HepG2 (cell line): ENCODE results near the gene CCDC142. TPM values are rescaled to one million over a fixed set of nuclear protein-coding genes. Genes with fewer than 3 reads are reported as not detected.

Experiments
- CCAR2 ChIP-seq: fragments of 200-400 bp; formaldehyde crosslinking; optimal IDR thresholded peaks from 2 replicates; pipeline ENCODE3; 2018; ENCODE audit warnings: low read depth, mild to moderate bottlenecking, low read length, moderate library complexity
- CHCHD3 ChIP-seq: sonication (generic); formaldehyde crosslinking; IDR thresholded peaks from 2 replicates; pipeline ENCODE4 v1.8.0; 2022; ENCODE audit warnings: mild to moderate bottlenecking, missing genetic modification reagents, moderate library complexity
- HMGXB3 ChIP-seq: sonication (generic); formaldehyde crosslinking; IDR thresholded peaks from 2 replicates; pipeline ENCODE4 v1.4.0; 2020; ENCODE audit warnings: missing genetic modification reagents, borderline replicate concordance
- HNRNPH1 ChIP-seq: fragments of 200-400 bp; formaldehyde crosslinking; optimal IDR thresholded peaks from 2 replicates; pipeline ENCODE3; 2017; ENCODE audit warnings: mild to moderate bottlenecking, low read depth, low read length
- IKZF5 ChIP-seq: IDR thresholded peaks from 2 replicates; pipeline ENCODE4 v1.6.1; 2018; ENCODE audit warnings: missing genetic modification reagents, mild to moderate bottlenecking, missing compliant biosample characterization
- KDM2A ChIP-seq: sonication (generic); formaldehyde crosslinking; IDR thresholded peaks from 2 replicates; pipeline ENCODE4 v1.4.0; 2020; ENCODE audit warnings: low read depth, missing genetic modification reagents, borderline replicate concordance
- KLF13 ChIP-seq: sonication (generic); formaldehyde crosslinking; IDR thresholded peaks from 2 replicates; pipeline ENCODE4 v1.4.0; 2020; ENCODE audit warnings: mild to moderate bottlenecking, missing genetic modification reagents
- MAFG ChIP-seq: sonication (generic); formaldehyde crosslinking; IDR thresholded peaks from 2 replicates; pipeline ENCODE4 v1.5.1; 2020; ENCODE audit warnings: mild to moderate bottlenecking, missing genetic modification reagents
- NCOR1 ChIP-seq: fragments of 200-600 bp; sonication (generic); IDR thresholded peaks from 2 replicates; pipeline ENCODE4 v1.7.0; 2017; ENCODE audit warnings: antibody characterized with exemption, low read length, borderline replicate concordance
- NR2F1 ChIP-seq, 2 experiments: fragments of 450-650 bp in 1 of 2; formaldehyde crosslinking in 1 of 2; IDR thresholded peaks; 2 replicates each; pipeline versions ENCODE4 v1.5.0 to v1.6.1; 2016 to 2020; ENCODE audit warnings: mild to moderate bottlenecking in 1 of 2, missing compliant biosample characterization in 1 of 2, missing genetic modification reagents in 1 of 2, moderate library complexity in 1 of 2
- POGK ChIP-seq: sonication (generic); formaldehyde crosslinking; conservative IDR thresholded peaks from 2 replicates; pipeline ENCODE4 v1.8.0; 2022; ENCODE audit warnings: mild to moderate bottlenecking, moderate library complexity, missing genetic modification reagents
- POLR2AphosphoS5 ChIP-seq: IDR thresholded peaks from 2 replicates; pipeline ENCODE4 v1.6.1; 2012; ENCODE audit warnings: low read depth, low read length
- RARA ChIP-seq: IDR thresholded peaks from 2 replicates; pipeline ENCODE4 v1.6.1; 2016; ENCODE audit warnings: missing genetic modification reagents, missing compliant biosample characterization
- SRSF9 ChIP-seq: fragments of 200-400 bp; formaldehyde crosslinking; IDR thresholded peaks from 2 replicates; pipeline ENCODE4 v1.6.1; 2018; ENCODE audit warnings: borderline replicate concordance, mild to moderate bottlenecking, low read depth, low read length; ENCODE audit not compliant: insufficient read depth, poor library complexity, severe bottlenecking
- TBX3 ChIP-seq: fragments of 450-650 bp; IDR thresholded peaks from 2 replicates; pipeline ENCODE4 v1.6.1; 2017; ENCODE audit warnings: antibody characterized with exemption, mild to moderate bottlenecking, inconsistent platforms, borderline replicate concordance
- XRCC5 ChIP-seq: fragments of 200-400 bp; formaldehyde crosslinking; optimal IDR thresholded peaks from 2 replicates; pipeline ENCODE3; 2017; ENCODE audit warnings: mild to moderate bottlenecking, low read length
- ZBTB3 ChIP-seq: sonication (generic); formaldehyde crosslinking; IDR thresholded peaks from 2 replicates; pipeline ENCODE4 v1.4.0; 2020; ENCODE audit warnings: low read depth, mild to moderate bottlenecking, moderate library complexity, missing genetic modification reagents, borderline replicate concordance
- ZKSCAN5 ChIP-seq: sonication (generic); formaldehyde crosslinking; IDR thresholded peaks from 2 replicates; pipeline ENCODE4 v1.5.1; 2020; ENCODE audit warnings: mild to moderate bottlenecking, missing genetic modification reagents
- ZNF343 ChIP-seq: sonication (generic); formaldehyde crosslinking; IDR thresholded peaks from 2 replicates; pipeline ENCODE4 v1.4.0; 2020; ENCODE audit warnings: mild to moderate bottlenecking, missing genetic modification reagents
- ZNF660 ChIP-seq: sonication (generic); formaldehyde crosslinking; IDR thresholded peaks from 2 replicates; pipeline ENCODE4 v1.5.1; 2020; ENCODE audit warnings: mild to moderate bottlenecking, low read depth, missing genetic modification reagents, borderline replicate concordance
- ZNF766 ChIP-seq: sonication (generic); formaldehyde crosslinking; IDR thresholded peaks from 2 replicates; pipeline ENCODE4 v1.5.0; 2020; ENCODE audit warnings: missing genetic modification reagents, borderline replicate concordance
- ZNF777 ChIP-seq: sonication (generic); formaldehyde crosslinking; IDR thresholded peaks from 2 replicates; pipeline ENCODE4 v1.4.0; 2020; ENCODE audit warnings: missing genetic modification reagents
- polyA plus RNA-seq, 8 experiments: library from polyadenylated mRNA; depleted of rRNA in 3 of 8; stranded (reverse) in 7 of 8; unstranded in 1 of 8; fragments of >200 nt; fragmentation: Illumina TruSeq in 4 of 8; extraction: Trizol in 4 of 8; gene quantifications; 2 replicates each; pipeline versions ENCODE4 v1.2.1 to v1.2.3, GENCODE V29; 2011 to 2016; ENCODE audit warnings: low read depth in 4 of 8, missing spikeins in 1 of 8, mixed read lengths in 1 of 8; ENCODE audit not compliant: insufficient read depth in 1 of 8
- total RNA-seq, 5 experiments: library from RNA; depleted of rRNA; stranded (reverse); fragments of >200 nt; fragmentation: Illumina TruSeq; extraction: Trizol; gene quantifications; 2 replicates each; pipeline ENCODE4 v1.2.3, GENCODE V29; 2016; ENCODE audit warnings: low read depth in 1 of 5

CCDC142 gene
- total and polyA plus RNA-seq, 2 of the 13 experiments (the other 11 are each of a cell fraction or from before 2014, with no cell fraction given) = 14.7 to 30.4 TPM

GRCh38 chr2:74507145-74507925, 24.5 kb upstream of the CCDC142 start, which contains the start of gene PCGF1 (continued):
- peak; percentile 91; the same call in 1 of the 2 replicates for TF ChIP-seq ZBTB3
- peak; percentile 44 for TF ChIP-seq HMGXB3 (CRISPR knock-in tag)
- no peak for TF ChIP-seq ZNF660 (CRISPR knock-in tag)
- peak; percentile 27; the same call in 1 of the 2 replicates for TF ChIP-seq TBX3
- no peak for TF ChIP-seq HNRNPH1
- peak; percentile 58; the same call in 1 of the 2 replicates for TF ChIP-seq ZKSCAN5 (CRISPR knock-in tag)
- TF ChIP-seq CHCHD3 = peak; percentile 61
- TF ChIP-seq KLF13 (CRISPR knock-in tag) = no peak
- TF ChIP-seq ZNF777 (CRISPR knock-in tag) = peak; percentile 91
- TF ChIP-seq RARA (CRISPR knock-in tag) = peak; percentile 58; the same call in 1 of the 2 replicates
- TF ChIP-seq CCAR2 = no peak
- no peak; the same call in 1 of the 2 replicates for TF ChIP-seq NCOR1
- TF ChIP-seq KDM2A = peak; percentile 100
- peak; percentile 69; the same call in 1 of the 2 replicates for TF ChIP-seq ZNF343 (CRISPR knock-in tag)
- TF ChIP-seq XRCC5 = peak; percentile 94
- 0 out of 4 replicates have a peak, but pooled peaks of 1 of the 2 experiments have one; percentile 6 for TF ChIP-seq NR2F1 (CRISPR knock-in tag; IDR thresholded peaks at IDR 0.05)
- peak; percentile 95; the same call in 1 of the 2 replicates for TF ChIP-seq ZNF766
- TF ChIP-seq SRSF9 = no peak
- peak; percentile 84; the same call in 1 of the 2 replicates for TF ChIP-seq IKZF5 (CRISPR knock-in tag)
- TF ChIP-seq POGK (CRISPR knock-in tag) = peak; percentile 94
- no peak for TF ChIP-seq MAFG (CRISPR knock-in tag)
- TF ChIP-seq POLR2AphosphoS5 = peak; percentile 74
